Activated naive CD4-positive, alpha-beta T cell treated with anti-CD3 and anti-CD28 coated beads, Interleukin-2, amount 50 U/mL, for 72 hours (primary cell): ENCODE measurements around the gene DNAJB7. TPM values are rescaled to one million over a fixed set of nuclear protein-coding genes. Genes with fewer than 3 reads are reported as not detected.
"Not testable (repeated sequence)": the region's sequence is repeated elsewhere in the genome, so short reads cannot be mapped to it uniquely, and the experiment has no call there.

Experiments
- ATAC-seq, 2 donors: fragments of 150-1000 bp; cut with Tn5 transposase; 2 replicates each; pipeline ENCODE4 v1.10.0; 2021; ENCODE audit warnings: mild to moderate bottlenecking in 2 of 2, moderate library complexity in 2 of 2
- DNase-seq, 2 donors: peaks; one replicate each; pipeline ENCODE4 v3.0.0; 2021 to 2022; ENCODE audit warnings: low spot score in 2 of 2
- H3K27ac Mint-ChIP-seq, 2 donors: one replicate each; pipeline ENCODE4 v1.8.0; 2022; ENCODE audit warnings: mild to moderate bottlenecking in 2 of 2, mixed read lengths in 2 of 2
- H3K36me3 Mint-ChIP-seq, 2 donors: one replicate each; pipeline ENCODE4 v1.8.0; 2022; ENCODE audit warnings: mixed read lengths in 2 of 2
- H3K9me3 Mint-ChIP-seq, 2 donors: one replicate each; pipeline ENCODE4 v1.8.0; 2022; ENCODE audit warnings: mixed read lengths in 2 of 2
- total RNA-seq, 2 donors: library from RNA; stranded (reverse); gene quantifications; one replicate each; pipeline ENCODE4 v1.2.3, GENCODE V29; 2022

DNAJB7 gene
- total RNA-seq, 2 donors from 2014 or later, result not detected

- Mint-ChIP-seq H3K9me3 (no peaks in the 10 kb centered on the region), H3K36me3 (peaks cover 20 to 21% of the 10 kb centered on the region in 2 donors), H3K27ac (peak overlapping the region; percentile 95 to 100)
- peak in 1 of 2 donors; percentile 42 for DNase-seq
- ATAC-seq, result peak; percentile 28 to 35
Measured at GRCh38 chr22:40855979-40856512, 5.9 kb downstream of the DNAJB7 start.

- no peak for DNase-seq
- H3K27ac Mint-ChIP-seq, result peak overlapping the region; percentile 95 to 100
- no peak for ATAC-seq
- H3K9me3 Mint-ChIP-seq, result no peaks in the 10 kb centered on the region
- H3K36me3 Mint-ChIP-seq, result peaks cover 20 to 21% of the 10 kb centered on the region in 2 donors
Measured at GRCh38 chr22:40855071-40855978, 6.6 kb downstream of the DNAJB7 start.

DNA sequence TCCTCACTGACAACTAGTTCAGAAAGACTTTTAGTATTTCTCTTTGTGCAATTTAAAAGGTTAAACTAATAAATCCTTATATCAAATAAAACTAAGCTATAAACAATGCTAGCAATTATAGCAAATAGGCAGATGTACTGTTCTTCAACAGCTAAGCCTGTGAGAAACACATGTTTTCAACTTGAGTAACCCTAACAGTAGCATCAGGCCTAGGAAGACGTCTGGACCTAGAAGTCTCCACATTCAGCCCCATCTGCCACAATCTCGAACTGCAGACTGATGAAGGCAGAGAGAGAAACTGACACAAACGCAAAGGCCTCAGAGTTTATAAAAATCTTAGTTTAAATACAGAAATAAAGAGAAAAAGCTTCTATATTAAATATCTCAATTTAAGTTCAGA, 8.0 kb downstream of the DNAJB7 start:
- Mint-ChIP-seq H3K27ac (peak overlapping the region in 1 of 2 donors; percentile 38), H3K36me3 (peaks cover 20 to 21% of the 10 kb centered on the region in 2 donors)

GRCh38 chr22:40853333-40853732, 8.6 kb downstream of the DNAJB7 start:
- Mint-ChIP-seq H3K9me3 (no peaks in the 10 kb centered on the region), H3K27ac (peak overlapping the region in 1 of 2 donors; percentile 1), H3K36me3 (peaks cover 20 to 22% of the 10 kb centered on the region in 2 donors)
- ATAC-seq (no peak), DNase-seq (no peak)

More for the DNA sequence above, 8.0 kb downstream of the DNAJB7 start:
- DNase-seq (no peak), ATAC-seq (no peak)
- H3K9me3 Mint-ChIP-seq, result no peaks in the 10 kb centered on the region

- ATAC-seq, H3K27ac Mint-ChIP-seq, H3K36me3 Mint-ChIP-seq, H3K9me3 Mint-ChIP-seq, DNase-seq: not testable (repeated sequence)
Measured at GRCh38 chr22:40845816-40846215, 16.1 kb downstream of the DNAJB7 start.

DNA sequence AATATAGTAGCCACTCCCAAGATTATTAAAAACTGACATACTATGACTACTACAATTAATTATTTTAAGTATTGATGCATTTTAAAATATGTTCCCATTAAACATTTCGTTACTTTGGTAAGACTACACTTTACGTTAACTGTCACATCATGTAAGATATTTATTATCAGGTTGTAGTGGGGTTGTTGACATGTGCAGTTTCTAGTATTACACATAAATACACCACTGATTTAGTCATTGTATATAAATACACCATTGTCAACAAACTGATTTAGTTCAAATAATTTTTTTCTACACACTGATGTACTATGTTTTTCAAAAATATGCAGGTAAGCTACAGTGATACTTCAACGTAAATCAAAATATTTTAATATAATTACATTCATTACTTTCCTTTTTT, 17.0 kb downstream of the DNAJB7 start:
- no peak for DNase-seq
- Mint-ChIP-seq H3K9me3 (no peaks in the 10 kb centered on the region), H3K27ac (no peak overlapping the region), H3K36me3 (peaks cover 0 to 12% of the 10 kb centered on the region in 2 donors)
- no peak for ATAC-seq

DNA sequence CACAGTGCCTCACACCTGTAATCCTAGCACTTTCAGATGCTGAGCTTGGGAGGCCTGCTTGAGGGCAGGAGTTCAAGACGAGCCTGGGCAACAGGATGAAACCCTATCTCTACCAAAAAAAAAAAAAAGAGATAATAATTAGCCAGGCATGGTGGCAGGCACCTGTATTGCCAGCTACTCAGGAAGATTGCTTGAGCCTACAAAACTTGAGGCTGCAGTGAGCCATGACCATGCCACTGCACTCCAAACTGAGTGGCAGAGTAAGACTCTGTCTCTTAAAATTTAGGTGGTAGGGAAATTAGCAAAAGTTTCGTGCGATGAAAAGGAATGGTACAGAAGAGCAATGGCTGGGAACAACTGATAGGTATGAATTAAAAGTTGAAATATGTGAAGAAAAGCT, 23.4 kb downstream of the DNAJB7 start:
- no peak for DNase-seq
- Mint-ChIP-seq H3K27ac (no peak overlapping the region), H3K36me3 (peaks cover 0 to 8% of the 10 kb centered on the region in 2 donors), H3K9me3 (no peaks in the 10 kb centered on the region)
- ATAC-seq, result no peak

- Mint-ChIP-seq H3K36me3 (peaks cover 5 to 6% of the 10 kb centered on the region in 2 donors), H3K9me3 (no peaks in the 10 kb centered on the region), H3K27ac (no peak overlapping the region)
- DNase-seq (no peak), ATAC-seq (no peak)
Measured at GRCh38 chr22:40834619-40835018, 27.3 kb downstream of the DNAJB7 start.

- H3K9me3 Mint-ChIP-seq, result no peaks in the 10 kb centered on the region
- H3K36me3 Mint-ChIP-seq, result peaks cover 5 to 6% of the 10 kb centered on the region in 2 donors
- no peak for ATAC-seq
- H3K27ac Mint-ChIP-seq, result no peak overlapping the region
- DNase-seq, result no peak
Measured at GRCh38 chr22:40829131-40829530, 32.8 kb downstream of the DNAJB7 start.

- Mint-ChIP-seq H3K9me3 (no peaks in the 10 kb centered on the region), H3K36me3 (peaks cover 5 to 6% of the 10 kb centered on the region in 2 donors), H3K27ac (peak overlapping the region in 1 of 2 donors; percentile 14)
- no peak for DNase-seq
- no peak for ATAC-seq
Measured at GRCh38 chr22:40826984-40827741, 34.8 kb downstream of the DNAJB7 start.

DNA sequence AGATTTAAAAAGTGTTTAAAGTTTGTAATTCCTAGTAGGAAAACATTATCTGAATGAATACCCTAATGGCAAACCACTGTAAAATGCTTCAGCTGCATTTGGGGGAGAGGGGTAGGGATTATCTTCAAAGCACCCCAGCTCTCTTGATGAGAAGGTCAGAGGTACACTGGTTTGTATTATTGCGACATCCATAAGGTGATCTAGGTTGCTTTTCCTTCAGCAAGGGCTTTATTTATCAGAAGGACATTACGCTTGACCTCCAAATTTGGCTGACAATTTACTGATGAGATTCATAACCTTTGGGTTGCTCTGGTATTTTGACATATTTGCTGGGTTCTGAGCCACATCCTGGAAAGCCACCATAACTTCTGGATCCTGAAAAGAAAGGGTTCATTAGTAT, 35.6 kb downstream of the DNAJB7 start:
- not testable (repeated sequence) for DNase-seq, H3K36me3 Mint-ChIP-seq, ATAC-seq, H3K9me3 Mint-ChIP-seq, H3K27ac Mint-ChIP-seq

DNA sequence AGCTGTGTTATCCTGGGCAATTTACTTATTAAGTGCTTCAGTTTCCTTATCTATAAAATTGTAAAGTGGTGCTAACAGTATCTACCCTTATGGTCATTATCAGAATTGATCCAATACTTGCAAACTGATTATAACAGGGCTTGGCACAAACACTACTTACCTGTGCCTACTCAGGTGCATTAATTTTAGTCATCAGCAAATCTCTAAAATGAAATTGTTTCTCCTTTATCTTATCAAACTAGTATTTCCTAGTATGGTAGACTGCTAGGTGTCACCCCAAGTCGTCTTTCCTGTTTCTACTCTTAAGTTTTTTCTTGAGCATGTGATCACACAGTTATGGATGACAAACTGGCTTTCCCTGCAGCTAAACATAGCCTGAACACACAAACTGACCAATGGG, 38.5 kb downstream of the DNAJB7 start:
- Mint-ChIP-seq H3K27ac (no peak overlapping the region), H3K36me3 (peaks cover 6% of the 10 kb centered on the region in 2 donors), H3K9me3 (no peaks in the 10 kb centered on the region)
- ATAC-seq (no peak), DNase-seq (no peak)

DNA sequence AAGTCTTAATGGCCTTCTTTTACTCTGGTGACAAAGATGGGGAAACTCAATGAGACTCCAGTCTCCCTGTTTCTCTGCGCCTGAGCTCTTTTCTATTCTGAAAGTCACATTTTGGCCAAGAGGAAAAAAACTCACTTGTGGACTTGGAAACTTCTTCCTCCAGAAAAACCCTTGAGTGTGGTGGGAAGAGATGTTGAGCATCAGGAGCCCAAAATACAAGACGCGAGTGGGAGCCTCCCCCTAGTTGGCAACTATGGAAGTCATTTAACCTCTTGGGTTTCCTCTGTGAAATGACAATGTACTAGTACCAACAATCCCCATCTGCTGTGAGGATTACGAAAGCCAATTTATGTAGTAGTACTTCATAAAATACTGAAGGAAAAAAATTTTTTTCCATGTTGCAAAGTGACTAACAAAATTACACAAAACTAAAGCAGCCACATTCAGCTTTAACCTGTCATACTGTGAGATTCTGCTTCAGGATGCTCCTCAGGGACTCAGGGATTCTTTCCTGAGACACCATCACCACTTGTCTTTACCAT, 42.2 kb downstream of the DNAJB7 start:
- ATAC-seq (peak in 1 of 2 donors; percentile 20), DNase-seq (no peak)
- Mint-ChIP-seq H3K36me3 (peaks cover 21 to 26% of the 10 kb centered on the region in 2 donors), H3K9me3 (no peaks in the 10 kb centered on the region), H3K27ac (peak overlapping the region; percentile 44 to 97)

- ATAC-seq, result peak; percentile 85 to 94
- Mint-ChIP-seq H3K27ac (peak within 1 kb of the TSS; percentile 97), H3K36me3 (peaks cover 21 to 26% of the 10 kb centered on the region in 2 donors), H3K9me3 (no peaks in the 10 kb centered on the region)
- DNase-seq, result peak; percentile 86 to 87
Measured at GRCh38 chr22:40818747-40819598, 42.9 kb downstream of the DNAJB7 start, which contains the start of gene SLC25A17. TSS of gene SLC25A17 (minus strand) at chr22:40819346. CDS start at chr22:40819248, 98 bp downstream.

GRCh38 chr22:40818192-40818746, 43.6 kb downstream of the DNAJB7 start:
- H3K9me3 Mint-ChIP-seq, result no peaks in the 10 kb centered on the region
- ATAC-seq (peak in 1 of 2 donors; percentile 33), DNase-seq (peak in 1 of 2 donors; percentile 5)
- H3K27ac Mint-ChIP-seq, result peak overlapping the region; percentile 97
- peaks cover 21 to 26% of the 10 kb centered on the region in 2 donors for H3K36me3 Mint-ChIP-seq
